Keratinocyte (primary cell): ENCODE results near the gene DNAJC7.

Source experiments
- EZH2 ChIP-seq: IDR thresholded peaks from one replicate; pipeline ENCODE4 v1.6.1; 2012; ENCODE audit warnings: inconsistent platforms, mild to moderate bottlenecking, low read length, moderate library complexity
- TF ChIP-seq, protein P1 (sequence below), 3 experiments: IDR thresholded peaks in 1 of 3; conservative IDR thresholded peaks in 1 of 3; optimal IDR thresholded peaks in 1 of 3; 2 replicates in 2 of 3; 3 replicates in 1 of 3; pipeline versions ENCODE3 to v1.5.1; 2011; ENCODE audit warnings: low read length in 3 of 3, mild to moderate bottlenecking in 3 of 3, moderate library complexity in 2 of 3, control low read depth in 1 of 3, inconsistent platforms in 1 of 3; ENCODE audit not compliant: insufficient read depth in 2 of 3; ENCODE audit errors: extremely low read depth in 1 of 3

GRCh38 chr17:41957031-41957868 is 60.0 kb downstream of the DNAJC7 start:
- TF ChIP-seq, protein P1, sequence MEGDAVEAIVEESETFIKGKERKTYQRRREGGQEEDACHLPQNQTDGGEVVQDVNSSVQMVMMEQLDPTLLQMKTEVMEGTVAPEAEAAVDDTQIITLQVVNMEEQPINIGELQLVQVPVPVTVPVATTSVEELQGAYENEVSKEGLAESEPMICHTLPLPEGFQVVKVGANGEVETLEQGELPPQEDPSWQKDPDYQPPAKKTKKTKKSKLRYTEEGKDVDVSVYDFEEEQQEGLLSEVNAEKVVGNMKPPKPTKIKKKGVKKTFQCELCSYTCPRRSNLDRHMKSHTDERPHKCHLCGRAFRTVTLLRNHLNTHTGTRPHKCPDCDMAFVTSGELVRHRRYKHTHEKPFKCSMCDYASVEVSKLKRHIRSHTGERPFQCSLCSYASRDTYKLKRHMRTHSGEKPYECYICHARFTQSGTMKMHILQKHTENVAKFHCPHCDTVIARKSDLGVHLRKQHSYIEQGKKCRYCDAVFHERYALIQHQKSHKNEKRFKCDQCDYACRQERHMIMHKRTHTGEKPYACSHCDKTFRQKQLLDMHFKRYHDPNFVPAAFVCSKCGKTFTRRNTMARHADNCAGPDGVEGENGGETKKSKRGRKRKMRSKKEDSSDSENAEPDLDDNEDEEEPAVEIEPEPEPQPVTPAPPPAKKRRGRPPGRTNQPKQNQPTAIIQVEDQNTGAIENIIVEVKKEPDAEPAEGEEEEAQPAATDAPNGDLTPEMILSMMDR (optimal IDR thresholded peaks at IDR 0.05 in 1 of 3, IDR thresholded peaks at IDR 0.05 in 1 of 3, conservative IDR thresholded peaks at IDR 0.05 in 1 of 3; ENCODE audit: extremely low read depth in 1 of 3, insufficient read depth in 2 of 3, low read length in 3 of 3), result no peak
- no peak for TF ChIP-seq EZH2
